Esophagus muscularis mucosa (tissue), 4 donors: ENCODE data around the gene PCDHA8. TPM values are rescaled to one million over a fixed set of nuclear protein-coding genes. Genes with fewer than 3 reads are reported as not detected.

Experiments
- DNase-seq: peaks from one replicate; pipeline ENCODE4 v3.0.0-alpha.2; 2017; ENCODE audit errors: extremely low spot score
- H3K27ac ChIP-seq, 4 donors: fragments of 200-600 bp; sonication (generic); replicated peaks in 1 of 4; 1 replicate in 3 of 4; 2 replicates in 1 of 4; pipeline ENCODE4 v1.5.1; 2016 to 2019; ENCODE audit warnings: mild to moderate bottlenecking in 1 of 4
- H3K27me3 ChIP-seq, 4 donors: fragments of 200-600 bp; sonication (generic); one replicate each; pipeline versions ENCODE4 v1.5.1 to v1.6.0; 2016 to 2019
- H3K36me3 ChIP-seq, 4 donors: fragments of 200-600 bp; sonication (generic); one replicate each; pipeline ENCODE4 v1.5.1; 2016 to 2019
- H3K4me1 ChIP-seq, 4 donors: fragments of 200-600 bp; sonication (generic); one replicate each; pipeline ENCODE4 v1.5.1; 2016 to 2019
- H3K4me3 ChIP-seq, 4 donors: fragments of 200-600 bp; sonication (generic); 1 replicate in 2 of 4; 2 replicates in 2 of 4; pipeline ENCODE4 v1.5.1; 2016 to 2019; ENCODE audit warnings: mild to moderate bottlenecking in 4 of 4, moderate library complexity in 1 of 4
- H3K9me3 ChIP-seq, 4 donors: fragments of 200-600 bp; sonication (generic); 1 replicate in 3 of 4; 2 replicates in 1 of 4; pipeline ENCODE4 v1.5.1; 2016 to 2019
- EP300 ChIP-seq: sonication (generic); formaldehyde crosslinking; IDR thresholded peaks from one replicate; pipeline ENCODE4 v1.6.1; 2017; ENCODE audit warnings: antibody characterized with exemption
- POLR2A ChIP-seq: fragments of 450-650 bp; IDR thresholded peaks from one replicate; pipeline ENCODE4 v1.6.1; 2017; ENCODE audit warnings: antibody characterized with exemption, moderate library complexity, mild to moderate bottlenecking, low read depth
- POLR2AphosphoS5 ChIP-seq, 2 donors: sonication (generic); formaldehyde crosslinking; IDR thresholded peaks; one replicate each; pipeline ENCODE4 v1.6.1; 2017; ENCODE audit warnings: antibody characterized with exemption in 2 of 2
- WGBS: methylation state at CpG from one replicate; pipeline ENCODE4 v1.1.5; 2018; 5-methylcytosine and 5-hydroxymethylcytosine counted together
- intact Hi-C: fragments of 100-400 bp; cut with DNase I; formaldehyde crosslinking; loops from one replicate; pipeline ENCODE4 v1.15.1; 2023
- total RNA-seq, 4 donors: library from RNA; depleted of rRNA; stranded (reverse); fragments of >200 nt; gene quantifications; one replicate each; pipeline versions ENCODE4 v1.1.0 to v1.2.1, GENCODE V29; 2016
- TF ChIP-seq, protein P1 (sequence below), 3 experiments: fragments of 200-600 bp in 2 of 3; fragments of 450-650 bp in 1 of 3; sonication (generic) in 2 of 3; IDR thresholded peaks; one replicate each; pipeline ENCODE4 v1.5.1; 2017 to 2019; ENCODE audit warnings: antibody characterized with exemption in 3 of 3, mild to moderate bottlenecking in 2 of 3, moderate library complexity in 1 of 3

The PCDHA8 gene
- total RNA-seq, 4 donors from 2014 or later, result 0.29 to 0.83 TPM; not detected in 2

DNA sequence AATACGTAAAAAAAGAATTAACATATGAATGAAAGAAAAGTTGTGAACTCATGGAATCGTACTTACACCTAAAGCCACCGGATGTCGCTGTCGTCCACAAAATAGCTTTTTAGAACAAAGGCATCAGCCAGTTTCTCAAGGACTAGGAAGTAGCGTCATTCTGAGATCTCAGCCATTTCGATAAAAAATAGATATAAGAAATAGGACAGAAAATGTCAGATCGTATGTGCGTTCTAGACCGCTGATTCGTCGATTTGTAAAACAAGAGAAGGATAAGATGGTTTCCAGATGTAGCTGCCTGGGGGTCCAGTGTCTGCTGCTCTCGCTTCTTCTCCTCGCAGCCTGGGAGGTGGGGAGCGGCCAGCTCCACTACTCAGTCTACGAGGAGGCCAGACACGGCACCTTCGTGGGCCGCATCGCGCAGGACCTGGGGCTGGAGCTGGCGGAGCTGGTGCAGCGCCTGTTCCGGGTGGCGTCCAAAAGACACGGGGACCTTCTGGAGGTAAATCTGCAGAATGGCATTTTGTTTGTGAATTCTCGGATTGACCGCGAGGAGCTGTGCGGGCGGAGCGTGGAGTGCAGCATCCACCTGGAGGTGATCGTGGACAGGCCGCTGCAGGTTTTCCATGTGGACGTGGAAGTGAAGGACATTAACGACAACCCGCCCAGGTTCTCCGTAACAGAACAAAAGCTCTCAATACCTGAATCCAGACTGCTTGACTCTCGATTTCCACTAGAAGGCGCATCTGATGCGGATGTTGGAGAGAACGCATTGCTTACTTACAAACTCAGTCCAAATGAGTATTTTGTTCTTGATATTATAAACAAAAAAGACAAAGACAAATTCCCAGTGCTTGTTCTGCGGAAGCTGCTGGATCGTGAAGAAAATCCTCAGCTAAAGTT lies 15.0 kb downstream of the PCDHA8 start, which contains the start of gene PCDHA10:
Gene PCDHA10 (plus strand): TSS at position 126 of the 903 bp plus-strand sequence. CDS start 152 bp downstream, at position 278.
- TF ChIP-seq EP300, result no peak
- TF ChIP-seq, protein P1, sequence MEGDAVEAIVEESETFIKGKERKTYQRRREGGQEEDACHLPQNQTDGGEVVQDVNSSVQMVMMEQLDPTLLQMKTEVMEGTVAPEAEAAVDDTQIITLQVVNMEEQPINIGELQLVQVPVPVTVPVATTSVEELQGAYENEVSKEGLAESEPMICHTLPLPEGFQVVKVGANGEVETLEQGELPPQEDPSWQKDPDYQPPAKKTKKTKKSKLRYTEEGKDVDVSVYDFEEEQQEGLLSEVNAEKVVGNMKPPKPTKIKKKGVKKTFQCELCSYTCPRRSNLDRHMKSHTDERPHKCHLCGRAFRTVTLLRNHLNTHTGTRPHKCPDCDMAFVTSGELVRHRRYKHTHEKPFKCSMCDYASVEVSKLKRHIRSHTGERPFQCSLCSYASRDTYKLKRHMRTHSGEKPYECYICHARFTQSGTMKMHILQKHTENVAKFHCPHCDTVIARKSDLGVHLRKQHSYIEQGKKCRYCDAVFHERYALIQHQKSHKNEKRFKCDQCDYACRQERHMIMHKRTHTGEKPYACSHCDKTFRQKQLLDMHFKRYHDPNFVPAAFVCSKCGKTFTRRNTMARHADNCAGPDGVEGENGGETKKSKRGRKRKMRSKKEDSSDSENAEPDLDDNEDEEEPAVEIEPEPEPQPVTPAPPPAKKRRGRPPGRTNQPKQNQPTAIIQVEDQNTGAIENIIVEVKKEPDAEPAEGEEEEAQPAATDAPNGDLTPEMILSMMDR (IDR thresholded peaks at IDR 0.05), result peak; percentile 25 to 29 (median 28)
- Histone ChIP-seq H3K4me1 (no peaks in the 10 kb centered on the region), H3K27me3 (peaks cover 0 to 63% (median 0%) of the 10 kb centered on the region in 4 donors), H3K4me3 (peak within 1 kb of the TSS; percentile 24 to 48 (median 45)), H3K36me3 (no peaks in the 10 kb centered on the region), H3K27ac (peak within 1 kb of the TSS in 1 of 4 donors; percentile 13), H3K9me3 (peaks cover 0 to 30% (median 27%) of the 10 kb centered on the region in 4 donors)
- intact Hi-C loops, result no loop called here
- no peak for DNase-seq
- 21% methylated on average over 44 of the region's 44 CpGs for WGBS

DNA sequence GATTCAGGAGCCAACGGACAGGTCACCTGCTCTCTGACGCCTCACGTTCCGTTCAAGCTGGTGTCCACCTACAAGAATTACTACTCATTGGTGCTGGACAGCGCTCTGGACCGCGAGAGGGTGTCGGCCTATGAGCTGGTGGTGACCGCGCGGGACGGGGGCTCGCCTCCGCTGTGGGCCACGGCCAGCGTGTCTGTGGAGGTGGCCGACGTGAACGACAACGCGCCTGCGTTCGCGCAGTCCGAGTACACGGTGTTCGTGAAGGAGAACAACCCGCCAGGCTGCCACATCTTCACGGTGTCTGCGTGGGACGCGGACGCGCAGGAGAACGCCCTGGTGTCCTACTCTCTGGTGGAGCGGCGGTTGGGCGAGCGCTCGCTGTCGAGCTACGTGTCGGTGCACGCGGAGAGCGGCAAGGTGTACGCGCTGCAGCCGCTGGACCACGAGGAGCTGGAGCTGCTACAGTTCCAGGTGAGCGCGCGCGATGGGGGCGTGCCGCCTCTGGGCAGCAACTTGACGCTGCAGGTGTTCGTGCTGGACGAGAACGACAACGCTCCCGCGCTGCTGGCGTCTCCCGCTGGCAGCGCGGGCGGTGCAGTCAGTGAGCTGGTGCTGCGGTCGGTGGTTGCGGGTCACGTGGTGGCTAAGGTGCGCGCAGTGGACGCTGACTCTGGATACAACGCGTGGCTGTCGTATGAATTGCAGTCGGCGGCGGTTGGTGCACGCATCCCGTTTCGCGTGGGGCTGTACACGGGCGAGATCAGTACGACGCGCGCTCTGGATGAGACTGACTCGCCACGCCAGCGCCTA lies 16.4 kb downstream of the PCDHA8 start:
- no peaks in the 10 kb centered on the region for H3K4me1 ChIP-seq
- H3K27ac ChIP-seq, result no peak overlapping the region
- no peaks in the 10 kb centered on the region for H3K36me3 ChIP-seq
- no peak for DNase-seq
- TF ChIP-seq POLR2AphosphoS5 (IDR thresholded peaks at IDR 0.05), result no peak
- TF ChIP-seq, protein P1 (IDR thresholded peaks at IDR 0.05), result no peak
- TF ChIP-seq EP300, result no peak
- TF ChIP-seq POLR2A, result no peak
- intact Hi-C loops, result no loop called here
- peaks cover 0 to 43% (median 33%) of the 10 kb centered on the region in 4 donors for H3K9me3 ChIP-seq
- no peak overlapping the region for H3K4me3 ChIP-seq
- WGBS, result 45% methylated on average over 37 of the region's 94 CpGs
- H3K27me3 ChIP-seq, result peaks cover 0 to 73% (median 1%) of the 10 kb centered on the region in 4 donors

DNA sequence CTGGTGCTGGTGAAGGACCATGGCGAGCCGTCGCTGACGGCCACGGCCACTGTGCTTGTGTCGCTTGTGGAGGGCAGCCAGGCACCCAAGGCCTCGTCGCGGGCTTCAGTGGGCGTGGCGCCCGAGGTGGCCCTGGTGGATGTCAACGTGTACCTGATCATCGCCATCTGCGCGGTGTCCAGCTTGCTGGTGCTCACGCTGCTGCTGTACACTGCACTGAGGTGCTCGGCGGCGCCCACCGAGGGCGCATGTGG lies 16.9 kb downstream of the PCDHA8 start:
- H3K27me3 ChIP-seq, result peaks cover 0 to 73% (median 1%) of the 10 kb centered on the region in 4 donors
- TF ChIP-seq, protein P1 (IDR thresholded peaks at IDR 0.05), result no peak
- TF ChIP-seq POLR2A (no peak), EP300 (no peak), POLR2AphosphoS5 (IDR thresholded peaks at IDR 0.05) (no peak)
- intact Hi-C loops, result no loop called here
- H3K36me3 ChIP-seq, result peaks cover 0 to 3% (median 0%) of the 10 kb centered on the region in 4 donors
- H3K4me1 ChIP-seq, result no peaks in the 10 kb centered on the region
- no peak overlapping the region for H3K27ac ChIP-seq
- peaks cover 0 to 48% (median 36%) of the 10 kb centered on the region in 4 donors for H3K9me3 ChIP-seq
- DNase-seq, result no peak
- 80% methylated on average over 2 of the region's 22 CpGs for WGBS
- H3K4me3 ChIP-seq, result no peak overlapping the region

DNA sequence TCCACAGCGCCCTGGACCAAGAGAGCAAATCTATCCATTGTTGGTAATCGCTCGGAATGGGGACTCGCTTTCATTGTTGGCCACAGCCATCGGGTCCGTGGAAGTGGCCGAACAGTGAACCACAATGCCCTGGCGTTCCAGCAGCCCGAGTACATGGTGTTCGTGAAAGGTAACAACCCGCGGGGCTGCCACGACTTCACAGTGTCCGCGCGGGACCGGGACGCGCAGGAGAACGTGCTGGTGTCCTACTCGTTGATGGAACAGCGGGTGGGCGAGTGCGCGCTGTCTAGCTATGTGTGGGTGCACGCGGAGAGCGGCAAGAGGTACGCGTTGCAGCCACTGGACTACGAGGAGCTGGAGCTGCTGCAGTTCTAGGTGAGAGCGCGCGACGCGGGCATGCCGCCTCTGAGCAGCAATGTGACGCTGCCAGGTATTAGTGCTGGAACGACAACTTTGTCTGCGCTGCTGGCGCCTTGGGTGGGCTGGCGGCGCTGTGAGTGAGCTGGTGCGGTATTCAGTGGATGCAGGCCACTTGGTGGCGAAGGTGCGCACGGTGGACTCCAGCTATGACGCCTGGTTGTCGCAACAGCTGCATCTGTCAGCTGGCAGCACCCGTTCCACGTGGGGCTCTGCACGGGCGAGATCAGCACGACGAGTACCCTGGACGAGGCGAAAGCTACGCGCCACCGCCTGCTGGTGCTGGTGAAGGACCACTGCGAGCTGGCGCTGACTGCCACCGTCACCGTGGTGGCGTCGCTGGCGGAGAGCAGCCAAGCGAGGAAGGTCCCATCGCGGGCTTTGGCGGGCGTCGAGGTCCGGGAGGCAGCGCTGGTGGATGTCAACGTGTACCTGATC lies 21.7 kb downstream of the PCDHA8 start:
- no peak for DNase-seq
- TF ChIP-seq EP300, result no peak
- TF ChIP-seq POLR2AphosphoS5 (IDR thresholded peaks at IDR 0.05), result no peak
- TF ChIP-seq POLR2A, result no peak
- TF ChIP-seq, protein P1 (IDR thresholded peaks at IDR 0.05), result no peak
- intact Hi-C loops, result no loop called here
- H3K4me3 ChIP-seq, result no peak overlapping the region
- 52% methylated on average over 44 of the region's 76 CpGs for WGBS
- no peaks in the 10 kb centered on the region for H3K4me1 ChIP-seq
- peaks cover 0 to 4% (median 0%) of the 10 kb centered on the region in 4 donors for H3K36me3 ChIP-seq
- H3K27ac ChIP-seq, result no peak overlapping the region
- H3K9me3 ChIP-seq, result peaks cover 0 to 41% (median 22%) of the 10 kb centered on the region in 4 donors
- peaks cover 0 to 46% (median 1%) of the 10 kb centered on the region in 4 donors for H3K27me3 ChIP-seq
